Measurements from ENCODE around the gene TK2.

The TK2 gene

GRCh38 chr16:66481943-66482390, 68.0 kb downstream of the TK2 start:
- DNase-seq (ENCODE audit: low spot score), result no peak

DNA sequence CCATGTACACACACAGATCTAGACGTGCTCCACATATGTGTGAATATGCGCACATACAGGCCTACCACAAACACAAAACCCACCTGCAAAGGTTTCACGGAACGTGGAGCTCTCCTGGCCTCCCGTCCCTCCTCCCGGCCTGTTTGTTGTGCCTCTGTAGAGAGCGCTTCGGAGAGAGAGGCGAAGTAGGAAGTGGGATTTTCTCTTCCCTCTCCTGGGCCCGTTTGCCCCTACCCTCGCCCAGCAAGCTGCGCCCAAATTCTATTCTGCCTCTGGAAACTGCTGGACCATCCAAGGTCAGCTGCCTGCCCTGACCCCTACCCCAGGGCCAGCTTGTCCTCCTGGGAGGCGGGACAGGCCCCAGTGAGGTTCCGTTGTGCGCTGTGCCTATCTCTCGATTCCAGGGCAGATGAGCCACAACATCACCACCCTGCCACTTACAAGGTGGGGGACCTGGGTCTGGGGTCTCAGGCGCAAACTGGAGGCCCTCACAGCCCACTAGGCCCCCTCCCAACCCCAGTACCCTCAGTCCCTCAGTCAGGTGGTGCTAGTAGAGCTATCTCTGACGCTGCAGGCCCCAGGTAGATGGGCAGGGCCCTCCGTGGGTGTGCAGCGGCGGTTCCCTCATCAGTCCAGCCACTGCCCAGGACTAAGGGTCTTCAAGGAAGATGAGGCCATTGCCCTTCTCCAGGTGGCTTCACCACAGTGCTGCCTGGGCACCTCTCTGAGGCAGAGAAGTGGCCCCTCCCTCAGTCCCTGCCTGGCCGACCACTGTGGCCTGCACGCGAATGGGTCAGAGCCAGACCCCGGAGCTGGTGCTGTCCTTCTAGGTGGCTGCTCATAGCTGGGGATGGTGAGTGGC, 68.6 kb downstream of the TK2 start:
- no peak for DNase-seq (ENCODE audit: low spot score)

GRCh38 chr16:66480265-66481080, 69.4 kb downstream of the TK2 start:
- no peak for DNase-seq (ENCODE audit: low spot score)

DNA sequence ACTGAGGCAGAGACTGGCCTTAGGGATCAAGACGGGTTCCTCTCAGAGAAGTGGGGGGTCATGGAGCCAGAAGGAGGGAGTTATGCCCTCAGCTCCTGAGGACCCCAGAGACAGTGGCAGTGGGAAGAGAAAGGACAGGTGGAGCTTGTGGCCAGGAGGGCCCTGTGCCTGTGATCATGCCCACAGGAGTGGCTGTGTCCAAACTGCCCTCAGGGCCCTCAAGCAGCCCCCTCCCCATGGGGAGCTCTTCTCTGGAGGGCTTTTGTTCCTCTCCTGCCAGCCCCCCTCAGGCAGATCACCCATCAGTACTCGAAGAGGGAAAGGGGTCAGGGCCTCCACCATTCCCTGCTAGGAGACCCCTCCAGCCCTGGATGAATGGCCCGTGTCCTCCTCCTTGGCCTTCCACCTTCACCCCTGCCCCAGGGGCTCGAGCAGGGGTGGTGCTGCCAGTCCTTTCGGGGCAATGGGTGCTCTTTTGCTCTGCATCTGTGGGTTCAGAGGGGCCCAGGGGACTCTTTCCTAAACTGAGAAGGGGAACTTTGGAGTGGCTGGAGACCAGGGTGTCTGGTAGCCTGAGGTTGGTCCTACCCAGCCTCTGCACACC, 70.2 kb downstream of the TK2 start:
- DNase-seq (ENCODE audit: low spot score), result no peak

GRCh38 chr16:66478733-66479511, 71.0 kb downstream of the TK2 start:
- DNase-seq (ENCODE audit: low spot score), result peak; percentile 26

GRCh38 chr16:66477028-66477515, 72.8 kb downstream of the TK2 start:
- DNase-seq (ENCODE audit: low spot score), result no peak

DNA sequence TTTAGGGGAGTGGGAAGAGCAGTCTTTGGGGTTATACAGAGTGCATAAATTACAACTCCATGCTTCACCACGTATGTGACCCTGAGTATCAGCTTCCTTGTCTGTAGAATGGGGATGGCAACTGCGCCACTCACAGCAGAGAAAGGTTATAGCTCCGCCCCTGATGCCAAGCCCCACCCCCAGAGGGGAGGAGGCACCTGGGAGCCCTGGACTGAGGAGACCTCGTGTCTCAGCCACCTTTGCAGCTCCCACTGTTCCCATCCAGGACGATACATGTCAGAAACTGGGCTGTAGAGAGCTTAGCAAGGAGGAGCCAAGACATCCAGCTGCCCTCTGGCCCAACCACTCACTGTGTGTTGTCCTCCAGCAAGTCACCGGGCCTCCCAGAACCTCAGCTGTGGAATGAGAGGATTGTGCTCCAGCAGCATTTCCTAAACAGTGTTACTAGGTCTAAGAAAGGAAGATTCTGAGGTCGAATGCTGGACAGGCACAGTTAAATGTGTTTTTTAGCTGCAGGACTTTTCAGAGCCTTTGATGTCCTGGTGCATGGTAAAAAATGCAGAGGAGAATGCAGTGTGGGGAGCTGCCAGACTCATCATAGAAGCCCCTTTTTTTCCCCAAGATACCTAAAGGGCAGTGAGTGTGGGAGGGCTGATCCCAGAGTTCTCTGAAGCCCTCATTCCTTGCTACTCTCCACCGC, 73.4 kb downstream of the TK2 start:
- DNase-seq (ENCODE audit: low spot score), result no peak

GRCh38 chr16:66475232-66475631, 74.7 kb downstream of the TK2 start:
- no peak for DNase-seq (ENCODE audit: low spot score)

GRCh38 chr16:66474750-66475199, 75.1 kb downstream of the TK2 start:
- DNase-seq (ENCODE audit: low spot score), result no peak

DNA sequence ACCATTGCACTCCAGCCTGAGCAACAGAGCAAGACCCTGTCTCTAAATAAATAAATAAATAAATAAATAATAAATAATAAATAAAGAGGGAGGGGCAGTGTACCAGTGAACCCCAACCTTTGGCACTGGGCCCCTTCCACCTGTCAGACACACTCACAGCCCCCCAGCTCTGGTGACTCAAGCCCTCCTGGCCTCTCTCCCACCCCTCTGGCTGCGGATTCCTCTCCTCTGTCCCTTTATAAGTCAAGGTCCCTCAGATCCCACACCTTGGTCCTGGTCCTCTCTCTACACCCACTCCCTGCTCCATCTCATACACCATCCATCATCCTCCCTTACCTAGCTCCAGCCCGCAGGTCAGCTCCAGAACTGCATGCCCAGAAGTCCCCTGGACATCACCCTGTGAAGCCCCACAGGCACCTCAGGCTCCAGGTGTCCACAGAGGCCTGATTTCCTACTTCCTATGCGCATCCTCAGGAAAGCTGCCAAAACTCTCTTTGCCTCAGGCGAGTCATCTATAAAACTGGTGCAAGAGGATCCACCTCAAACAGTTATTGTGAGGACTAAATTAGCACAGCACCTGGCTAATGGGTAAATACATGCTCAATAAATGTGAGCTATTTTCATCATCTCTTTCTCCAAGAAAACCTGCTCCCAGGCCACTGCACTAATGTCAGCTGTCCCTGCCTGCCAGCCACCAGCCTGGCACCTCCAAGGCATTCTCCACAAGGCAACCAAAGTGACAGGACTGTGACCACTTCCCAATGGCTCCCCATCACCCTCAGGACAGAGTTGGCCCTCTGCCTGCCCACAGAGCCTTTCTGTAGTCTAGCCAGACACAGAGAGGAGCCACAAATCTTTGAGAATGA, 76.0 kb downstream of the TK2 start:
- DNase-seq (ENCODE audit: low spot score), result no peak

DNA sequence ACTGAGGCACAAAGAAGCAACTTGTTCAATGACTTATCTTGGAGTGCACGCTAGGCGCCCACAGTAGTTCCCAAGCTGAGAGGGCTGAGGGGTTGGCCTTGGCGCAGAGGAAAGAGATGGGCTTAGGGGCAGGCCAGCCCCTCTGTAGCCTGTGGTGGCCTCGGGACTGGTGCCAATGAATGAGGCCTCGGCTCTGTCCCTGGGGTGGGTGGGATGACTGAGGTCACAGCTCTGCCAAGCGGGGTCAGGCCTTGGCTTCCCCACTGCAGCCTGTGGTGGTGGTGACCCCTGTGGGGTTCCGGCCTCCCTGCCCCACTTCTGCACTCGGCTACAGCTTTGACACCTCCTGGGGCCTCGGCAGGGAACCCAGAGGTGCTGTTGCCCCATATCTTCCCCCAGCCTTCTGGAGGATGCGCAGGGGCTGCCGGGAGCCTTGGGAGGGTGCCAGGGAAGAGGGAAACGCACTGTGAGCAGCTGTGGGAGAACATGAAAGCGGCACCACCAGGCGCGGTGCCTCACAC, 76.8 kb downstream of the TK2 start:
- no peak for DNase-seq (ENCODE audit: low spot score)

GRCh38 chr16:66471716-66472393, 78.1 kb downstream of the TK2 start:
- no peak for DNase-seq (ENCODE audit: low spot score)

GRCh38 chr16:66471264-66471663, 78.7 kb downstream of the TK2 start:
- DNase-seq (ENCODE audit: low spot score), result no peak

- no peak for DNase-seq (ENCODE audit: low spot score)
These were observed 79.4 kb downstream of the TK2 start for GRCh38 chr16:66470556-66470955.

DNA sequence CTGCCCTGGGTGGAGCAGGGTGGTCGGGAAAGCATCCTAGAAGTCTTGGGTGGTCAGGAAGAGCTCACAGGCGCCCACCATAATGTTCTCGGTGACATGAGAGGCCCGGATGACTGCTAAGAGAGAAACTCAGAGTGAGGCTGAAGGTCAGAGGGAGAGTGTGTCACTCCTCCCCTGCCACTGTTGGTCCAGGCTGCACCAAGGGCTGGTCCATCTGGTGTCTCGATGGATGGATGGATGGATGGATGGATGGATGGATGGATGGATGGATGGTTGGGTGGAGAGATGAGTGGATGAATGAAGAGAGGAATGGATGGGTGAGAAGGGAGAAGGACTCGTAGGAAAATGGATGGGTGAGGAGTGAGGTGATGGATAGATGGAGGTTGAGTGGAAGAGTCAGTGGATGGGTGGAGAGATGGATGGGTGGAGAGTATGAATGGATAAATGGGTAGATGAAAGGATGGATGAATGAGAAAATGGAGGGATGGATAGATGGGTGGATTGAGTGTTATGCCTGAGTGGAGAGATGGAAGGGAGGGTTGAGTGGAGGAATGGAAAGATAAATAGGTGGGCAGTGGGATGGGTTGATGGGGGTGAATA, 79.9 kb downstream of the TK2 start:
- DNase-seq (ENCODE audit: low spot score), result no peak

DNA sequence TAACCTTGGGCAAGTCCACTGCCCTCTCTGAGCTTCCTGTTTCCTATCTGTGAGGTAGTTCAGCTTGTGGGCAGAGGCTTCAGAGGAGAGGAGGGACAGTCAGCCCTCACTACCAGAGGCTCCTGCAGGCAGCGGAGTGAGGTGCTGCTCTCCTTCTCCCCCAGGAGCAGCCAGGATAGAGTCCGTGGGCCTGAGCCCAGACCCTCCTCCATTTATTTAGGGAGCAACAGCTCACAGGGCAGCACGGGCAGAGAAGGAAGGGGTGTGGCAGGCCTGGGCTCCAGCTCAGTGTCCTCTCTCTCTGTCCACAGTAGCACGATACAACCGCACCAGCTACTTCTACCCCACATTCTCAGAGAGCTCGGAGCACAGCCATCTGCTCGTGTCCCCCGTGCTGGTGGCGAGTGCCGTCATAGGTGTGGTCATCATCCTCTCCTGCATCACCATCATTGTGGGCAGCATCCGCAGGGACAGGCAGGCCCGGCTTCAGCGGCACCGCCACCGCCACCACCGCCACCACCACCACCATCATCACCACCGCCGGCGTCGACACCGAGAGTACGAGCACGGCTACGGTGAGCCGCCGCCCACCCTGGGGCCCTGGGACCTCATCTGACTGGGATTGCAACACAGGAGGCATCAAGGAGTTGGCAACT, 80.5 kb downstream of the TK2 start:
- DNase-seq (ENCODE audit: low spot score), result no peak

DNA sequence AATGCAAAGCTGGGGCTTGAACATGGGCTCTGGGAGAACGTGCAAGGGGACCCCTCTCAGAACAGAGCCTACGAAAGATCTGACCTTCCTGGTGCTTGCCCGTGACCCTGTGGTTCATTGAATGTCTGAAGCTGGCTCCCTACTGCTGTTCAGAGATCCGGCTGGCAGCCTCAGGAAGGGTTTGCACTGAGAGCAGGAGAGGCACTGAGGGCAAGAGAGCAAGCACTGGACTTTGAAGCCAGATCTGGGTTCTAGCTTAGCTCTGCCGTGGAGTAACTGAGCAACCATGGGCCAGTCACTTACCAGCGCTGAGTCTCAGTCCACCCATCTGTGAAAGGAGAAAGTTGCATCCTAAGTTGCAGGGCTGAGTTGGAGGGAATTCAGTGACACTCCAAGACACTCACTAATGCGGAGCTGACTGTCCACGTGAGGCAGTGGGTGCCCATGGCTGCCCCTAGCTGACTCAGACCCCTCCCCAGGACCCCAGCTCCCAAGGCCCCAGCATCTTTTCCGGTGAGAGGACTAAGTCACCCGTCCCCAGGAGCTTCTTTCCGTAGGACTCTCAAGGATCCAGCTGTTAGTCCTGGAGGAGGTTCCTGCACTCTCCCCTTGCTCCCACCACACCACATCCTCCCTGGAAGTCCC, 81.5 kb downstream of the TK2 start:
- DNase-seq (ENCODE audit: low spot score), result no peak

DNA sequence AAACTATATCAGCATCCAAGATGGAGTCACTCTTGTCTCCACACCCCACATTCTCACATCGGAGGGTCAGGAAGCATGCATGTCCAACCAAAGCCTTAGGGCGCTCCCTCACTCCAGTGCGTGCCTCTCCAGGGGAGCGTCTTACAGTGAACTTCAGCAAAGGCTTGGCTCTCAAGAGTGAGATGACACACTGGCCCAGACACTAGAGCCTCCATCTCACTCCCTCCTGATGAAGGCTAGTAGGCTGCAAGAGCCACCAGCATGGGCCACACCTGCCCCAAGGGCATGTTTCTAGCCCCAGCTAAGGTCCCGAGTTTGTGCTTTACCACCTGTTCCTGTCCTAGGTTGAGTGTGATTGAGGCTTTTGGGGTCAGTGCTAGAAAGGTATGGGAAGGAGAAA, 82.3 kb downstream of the TK2 start:
- no peak for DNase-seq (ENCODE audit: low spot score)
